CD4-positive, alpha-beta T cell treated with Interferon gamma for 1 hour (primary cell): Measurements from ENCODE around the gene MAN2A2.
"Not testable (repeated sequence)": the region's sequence is repeated elsewhere in the genome, so short reads cannot be mapped to it uniquely, and the experiment has no call there.

Experiments used
- DNase-seq: peaks from one replicate; pipeline ENCODE4 v3.0.0-alpha.2; 2020

The MAN2A2 gene

GRCh38 chr15:90905306-90906180 is 2.4 kb downstream of the MAN2A2 start:
- DNase-seq = no peak

GRCh38 chr15:90906181-90906849 is 3.2 kb downstream of the MAN2A2 start:
- no peak for DNase-seq

GRCh38 chr15:90907051-90907660 is 4.1 kb downstream of the MAN2A2 start:
- DNase-seq = no peak

- DNase-seq = no peak
Measured at GRCh38 chr15:90907838-90908507, 4.9 kb downstream of the MAN2A2 start.

- not testable (repeated sequence) for DNase-seq
Measured at GRCh38 chr15:90909449-90909848, 6.3 kb downstream of the MAN2A2 start.

- no peak for DNase-seq
Measured at GRCh38 chr15:90909976-90910375, 6.9 kb downstream of the MAN2A2 start.

GRCh38 chr15:90910441-90911301 is 7.6 kb downstream of the MAN2A2 start:
- no peak for DNase-seq

GRCh38 chr15:90911302-90911623 is 8.2 kb downstream of the MAN2A2 start:
- no peak for DNase-seq

- no peak for DNase-seq
Measured at GRCh38 chr15:90911906-90912769, 9.0 kb downstream of the MAN2A2 start.

GRCh38 chr15:90912770-90913075 is 9.6 kb downstream of the MAN2A2 start:
- DNase-seq = no peak

- DNase-seq = no peak
Measured at GRCh38 chr15:90913398-90913944, 10.4 kb downstream of the MAN2A2 start.

GRCh38 chr15:90914305-90915080 is 11.4 kb downstream of the MAN2A2 start:
- no peak for DNase-seq

- no peak for DNase-seq
Measured at GRCh38 chr15:90915216-90915807, 12.2 kb downstream of the MAN2A2 start.

- DNase-seq = peak; percentile 73
Measured at GRCh38 chr15:90915808-90916440, 12.8 kb downstream of the MAN2A2 start.

GRCh38 chr15:90916461-90916860 is 13.4 kb downstream of the MAN2A2 start:
- no peak for DNase-seq

- no peak for DNase-seq
Measured at GRCh38 chr15:90917569-90917968, 14.5 kb downstream of the MAN2A2 start.

GRCh38 chr15:90918034-90918788 is 15.1 kb downstream of the MAN2A2 start:
- DNase-seq = no peak

GRCh38 chr15:90918835-90919234 is 15.7 kb downstream of the MAN2A2 start:
- DNase-seq = no peak

- no peak for DNase-seq
Measured at GRCh38 chr15:90921887-90922286, 18.8 kb downstream of the MAN2A2 start.
